Hindlimb muscle (tissue), 1 donor: ENCODE data around the gene PACC1. TPM values are rescaled to one million over a fixed set of nuclear protein-coding genes. Genes with fewer than 3 reads are reported as not detected.
"Not testable (repeated sequence)": the region's sequence is repeated elsewhere in the genome, so short reads cannot be mapped to it uniquely, and the experiment has no call there.

Experiments used
- DNase-seq: peaks from one replicate; pipeline ENCODE4 v3.0.0-alpha.2; 2013
- polyA plus RNA-seq: library from polyadenylated mRNA; unstranded; fragments of 120-200 nt; gene quantifications from one replicate; pipeline ENCODE4 v1.2.1, GENCODE V29; 2013; ENCODE audit not compliant: insufficient read length

The PACC1 gene
- polyA plus RNA-seq, 1 donor, result 6.5 TPM

DNA sequence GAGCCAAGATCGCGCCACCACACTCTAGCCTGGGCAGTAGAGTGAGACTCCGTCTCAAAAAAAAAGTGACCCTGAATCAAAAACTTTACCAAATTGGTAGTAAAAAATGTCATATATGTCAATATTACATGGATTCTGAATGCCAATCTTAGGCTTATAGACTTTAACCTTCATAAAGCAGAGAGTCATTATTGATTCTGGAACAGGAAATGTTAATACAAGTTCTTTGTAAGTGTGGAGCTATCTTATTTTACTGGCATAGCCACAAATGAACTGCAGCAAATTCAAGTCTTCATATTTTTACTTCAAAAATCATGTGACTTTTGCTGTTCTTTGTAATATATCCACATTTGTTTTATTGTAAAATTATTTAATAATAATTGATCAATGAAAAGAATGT lies 88.1 kb downstream of the PACC1 start:
- no peak for DNase-seq

- DNase-seq, result no peak
Observed at GRCh38 chr1:212323066-212323465, 91.6 kb downstream of the PACC1 start.

- not testable (repeated sequence) for DNase-seq
Observed at GRCh38 chr1:212321031-212321430, 93.7 kb downstream of the PACC1 start.

- DNase-seq, result no peak
Observed at GRCh38 chr1:212317916-212318315, 96.8 kb downstream of the PACC1 start.

GRCh38 chr1:212315907-212316306 lies 98.8 kb downstream of the PACC1 start:
- no peak for DNase-seq

DNA sequence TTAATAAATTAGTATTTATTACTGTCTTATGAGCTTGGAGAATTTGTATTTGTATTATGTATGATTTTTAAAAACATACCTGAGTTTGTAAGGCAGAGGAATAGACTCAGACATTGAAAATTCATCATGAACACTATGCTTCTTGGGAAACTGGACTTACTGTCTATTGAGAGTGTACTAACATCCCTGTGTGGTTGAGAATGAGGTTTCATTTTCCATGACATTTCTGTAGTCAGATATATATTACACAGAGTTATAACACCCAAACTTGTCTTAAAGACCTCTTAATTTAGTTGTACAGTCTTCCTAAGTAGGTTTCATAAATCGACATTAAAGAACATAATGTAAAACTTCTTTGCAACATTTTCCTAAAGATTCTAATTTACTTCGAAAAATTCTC lies 99.5 kb downstream of the PACC1 start:
- no peak for DNase-seq

Other genes with a start within 250 kb of the PACC1 start
- 26.6 TPM for gene PPP2R5A, start 129.5 kb downstream of the PACC1 start, polyA plus RNA-seq
- gene NENF, start 18.0 kb upstream of the PACC1 start, polyA plus RNA-seq, result 67.0 TPM
- 28.8 TPM for gene ATF3, start 193.9 kb upstream of the PACC1 start, polyA plus RNA-seq